ENCODE data around the gene RAD54L2. TPM values are rescaled to one million over a fixed set of nuclear protein-coding genes. Genes with fewer than 3 reads are reported as not detected.
"Not testable (repeated sequence)": the region's sequence is repeated elsewhere in the genome, so short reads cannot be mapped to it uniquely, and the experiment has no call there.

RAD54L2 gene
- total RNA-seq: 9.6 and 20.3 TPM in 2 replicates

- peak; percentile 33 for DNase-seq (ENCODE audit: low read depth)
Measured at GRCh38 chr3:51538459-51539290, at the start of gene RAD54L2. Gene RAD54L2 (plus strand): TSS chr3:51538719. CDS start chr3:51590421, 51,702 bp downstream.

GRCh38 chr3:51498876-51499738 lies 39.4 kb upstream of the RAD54L2 start:
- peak; percentile 82 for DNase-seq (ENCODE audit: low read depth)

GRCh38 chr3:51500632-51501131 lies 37.8 kb upstream of the RAD54L2 start:
- DNase-seq (ENCODE audit: low read depth): no peak

- DNase-seq (ENCODE audit: low read depth): peak; percentile 60
Measured at GRCh38 chr3:51501833-51502561, 36.5 kb upstream of the RAD54L2 start.

GRCh38 chr3:51502562-51502910 lies 36.0 kb upstream of the RAD54L2 start:
- DNase-seq (ENCODE audit: low read depth): no peak

- no peak for DNase-seq (ENCODE audit: low read depth)
Measured at GRCh38 chr3:51503007-51503406, 35.5 kb upstream of the RAD54L2 start.

- no peak for DNase-seq (ENCODE audit: low read depth)
Measured at GRCh38 chr3:51508255-51508654, 30.3 kb upstream of the RAD54L2 start.

- DNase-seq (ENCODE audit: low read depth): no peak
Measured at GRCh38 chr3:51510996-51511395, 27.5 kb upstream of the RAD54L2 start.

GRCh38 chr3:51514210-51514609 lies 24.3 kb upstream of the RAD54L2 start:
- DNase-seq (ENCODE audit: low read depth): no peak

- DNase-seq (ENCODE audit: low read depth): no peak
Measured at GRCh38 chr3:51519848-51520247, 18.7 kb upstream of the RAD54L2 start.

- DNase-seq (ENCODE audit: low read depth): not testable (repeated sequence)
Measured at GRCh38 chr3:51520906-51521730, 17.4 kb upstream of the RAD54L2 start.

GRCh38 chr3:51522273-51522962 lies 16.1 kb upstream of the RAD54L2 start:
- no peak for DNase-seq (ENCODE audit: low read depth)

- not testable (repeated sequence) for DNase-seq (ENCODE audit: low read depth)
Measured at GRCh38 chr3:51524874-51525273, 13.6 kb upstream of the RAD54L2 start.

- DNase-seq (ENCODE audit: low read depth): no peak
Measured at GRCh38 chr3:51530485-51530884, 8.0 kb upstream of the RAD54L2 start.

GRCh38 chr3:51535146-51536019 lies 3.1 kb upstream of the RAD54L2 start:
- DNase-seq (ENCODE audit: low read depth): no peak

- DNase-seq (ENCODE audit: low read depth): not testable (repeated sequence)
Measured at GRCh38 chr3:51537631-51538030, 888 bp upstream of the RAD54L2 start.

GRCh38 chr3:51538115-51538458 lies 432 bp upstream of the RAD54L2 start:
- no peak for DNase-seq (ENCODE audit: low read depth)

GRCh38 chr3:51539291-51539941 lies 897 bp downstream of the RAD54L2 start:
- peak; percentile 74 for DNase-seq (ENCODE audit: low read depth)

- not testable (repeated sequence) for DNase-seq (ENCODE audit: low read depth)
Measured at GRCh38 chr3:51542596-51542995, 4.1 kb downstream of the RAD54L2 start.
